ENCODE measurements around the gene CLNK. TPM values are rescaled to one million over a fixed set of nuclear protein-coding genes. Genes with fewer than 3 reads are reported as not detected.

The CLNK gene
- total and polyA plus RNA-seq, 2 of the 8 experiments (the other 6 are each of a cell fraction or from before 2014, with no cell fraction given), result not detected

GRCh38 chr4:10571909-10572308, 112.7 kb downstream of the CLNK start:
- no peak overlapping the region for H4K5ac ChIP-seq (ENCODE audit: insufficient read length, low read depth, low read length)
- WGBS, 2 experiments (ENCODE audit: extremely low coverage in 1 of 2, insufficient coverage in 1 of 2, insufficient read length in 1 of 2, insufficient replicate concordance in 2 of 2, low coverage in 1 of 2, low lambda C conversion rate in 2 of 2, missing lambda C conversion rate in 1 of 2), result 96% methylated on average over 2 of the region's 2 CpGs; no CpG with 5 or more reads in 1 of the 2 experiments

More at GRCh38 chr4:10571909-10572308, 112.7 kb downstream of the CLNK start:
- POLR2A ChIA-PET (ENCODE audit: partially characterized antibody), result no interaction called here
- Histone ChIP-seq H3K27me3 (replicated peaks in 1 of 4; ENCODE audit: control insufficient read depth in 3 of 4, extremely low read depth in 1 of 4, insufficient read depth in 3 of 4, low read length in 3 of 4) (no peaks in the 10 kb centered on the region), H4K8ac (ENCODE audit: extremely low read depth, insufficient read depth, low read length) (no peak overlapping the region), H2BK12ac (ENCODE audit: low read depth, low read length) (no peak overlapping the region), H4K20me1 (replicated peaks in 1 of 2; ENCODE audit: control insufficient read depth in 1 of 2, insufficient read depth in 2 of 2, low read length in 2 of 2) (no peaks in the 10 kb centered on the region), H3K23me2 (ENCODE audit: low read depth, low read length) (no peaks in the 10 kb centered on the region), H3K79me2 (ENCODE audit: control insufficient read depth in 1 of 2, insufficient read depth in 2 of 2, low read length in 2 of 2) (no peaks in the 10 kb centered on the region), H3K56ac (replicated peaks; ENCODE audit: insufficient read length, low read depth, low read length) (no peak overlapping the region), H4K91ac (replicated peaks; ENCODE audit: insufficient read length, low read length) (no peak overlapping the region), H3K4me3 (ENCODE audit: extremely low read depth in 1 of 4, insufficient read depth in 2 of 4, low read depth in 3 of 4, low read length in 4 of 4) (no peak overlapping the region), H2BK5ac (ENCODE audit: low read depth, low read length) (no peak overlapping the region), H2AFZ (ENCODE audit: low read length) (no peak overlapping the region), H3K4ac (replicated peaks; ENCODE audit: insufficient read length, low read depth, low read length) (no peak overlapping the region), H3K14ac (ENCODE audit: insufficient read length) (no peak overlapping the region), H2BK20ac (ENCODE audit: low read length) (no peak overlapping the region), H3K4me2 (ENCODE audit: insufficient read depth in 1 of 2, low read depth in 2 of 2, low read length in 2 of 2) (no peak overlapping the region), H3K4me1 (replicated peaks in 1 of 4; ENCODE audit: control insufficient read depth in 3 of 4, insufficient read depth in 4 of 4, low read length in 3 of 4) (peaks cover 2 to 8% (median 5%) of the 10 kb centered on the region in 4 experiments; a peak in 3 of 7 replicates), H3K9me3 (ENCODE audit: insufficient read depth in 2 of 2, low read depth in 1 of 2, low read length in 1 of 2) (no peaks in the 10 kb centered on the region), H3K18ac (ENCODE audit: extremely low read depth, low read length) (no peak overlapping the region), H2AK5ac (ENCODE audit: low read depth, low read length) (no peak overlapping the region), H3K27ac (ENCODE audit: low read depth, low read length) (no peak overlapping the region), H3K23ac (ENCODE audit: insufficient read length) (no peak overlapping the region), H2BK120ac (replicated peaks; ENCODE audit: low read depth, low read length) (no peak overlapping the region), H3K9ac (replicated peaks in 1 of 4; ENCODE audit: extremely low read depth in 1 of 4, low read depth in 3 of 4, low read length in 3 of 4) (no peak overlapping the region), H3K79me1 (ENCODE audit: low read depth, low read length) (no peaks in the 10 kb centered on the region), H3K36me3 (ENCODE audit: control insufficient read depth in 2 of 4, insufficient read depth in 4 of 4, low read length in 3 of 4) (no peaks in the 10 kb centered on the region), H2BK15ac (ENCODE audit: low read length) (no peak overlapping the region)
- FAIRE-seq, result no peak
- CTCF ChIA-PET (ENCODE audit: partially characterized antibody), result interaction anchor here (1.0 to 8.5 kb wide), 2 partner anchors 18 to 19 kb away, joined by 3 to 57 read pairs; no protein-coding TSS in a partner anchor
- TF ChIP-seq KDM4A (IDR thresholded peaks at IDR 0.05; ENCODE audit: low read depth, low read length, severe bottlenecking) (no peak), SAP30 (IDR thresholded peaks at IDR 0.05; ENCODE audit: insufficient read depth, insufficient replicate concordance, low read length) (no peak)
- DNase-seq (ENCODE audit: low read depth in 1 of 2, low spot score in 2 of 2), result no peak
